Measurements from ENCODE around the gene KRT79. TPM values are rescaled to one million over a fixed set of nuclear protein-coding genes. Genes with fewer than 3 reads are reported as not detected.

KRT79 gene
- total RNA-seq, 6 donors from 2014 or later, result 0.30 to 8.9 (median 1.3) TPM; not detected in 2

DNA sequence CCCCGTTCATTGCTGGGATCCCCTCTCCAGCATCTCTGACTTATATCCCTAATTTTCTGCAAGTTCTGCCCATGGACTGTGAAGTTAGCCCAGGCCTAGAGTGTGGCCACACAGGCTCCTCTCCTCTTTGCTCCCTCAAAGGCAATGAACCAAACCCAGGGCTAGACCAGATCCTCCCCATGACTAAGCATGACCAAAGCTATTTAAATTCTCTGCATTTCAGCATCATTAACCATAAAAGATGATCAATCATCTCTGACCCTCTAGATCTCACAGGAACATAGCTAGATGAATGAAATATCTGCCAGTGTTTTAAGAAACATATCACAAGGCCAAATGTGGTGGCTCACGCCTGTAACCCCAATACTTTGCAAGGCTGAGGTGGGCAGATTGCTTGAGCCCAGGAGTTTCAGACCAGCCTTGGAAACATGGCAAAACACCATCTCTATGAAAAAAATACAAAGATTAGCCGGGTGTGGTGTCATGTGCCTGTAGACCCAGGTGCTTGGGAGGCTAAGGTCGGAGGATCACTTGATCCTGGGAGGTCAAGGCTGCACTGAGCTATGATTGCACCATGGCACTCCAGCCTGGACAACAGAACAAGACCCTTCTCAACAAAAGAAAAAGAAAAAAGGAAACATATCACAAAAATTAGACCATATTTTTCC, 36.0 kb downstream of the KRT79 start:
- H3K4me1 ChIP-seq, result peaks cover 6 to 21% (median 16%) of the 10 kb centered on the region in 4 donors
- H3K4me3 ChIP-seq, result no peak overlapping the region
- H3K36me3 ChIP-seq, result no peaks in the 10 kb centered on the region
- TF ChIP-seq EP300 (IDR thresholded peaks at IDR 0.05) (no peak), POLR2A (IDR thresholded peaks at IDR 0.05) (no peak), POLR2AphosphoS5 (IDR thresholded peaks at IDR 0.05) (no peak)
- TF ChIP-seq, protein P1, sequence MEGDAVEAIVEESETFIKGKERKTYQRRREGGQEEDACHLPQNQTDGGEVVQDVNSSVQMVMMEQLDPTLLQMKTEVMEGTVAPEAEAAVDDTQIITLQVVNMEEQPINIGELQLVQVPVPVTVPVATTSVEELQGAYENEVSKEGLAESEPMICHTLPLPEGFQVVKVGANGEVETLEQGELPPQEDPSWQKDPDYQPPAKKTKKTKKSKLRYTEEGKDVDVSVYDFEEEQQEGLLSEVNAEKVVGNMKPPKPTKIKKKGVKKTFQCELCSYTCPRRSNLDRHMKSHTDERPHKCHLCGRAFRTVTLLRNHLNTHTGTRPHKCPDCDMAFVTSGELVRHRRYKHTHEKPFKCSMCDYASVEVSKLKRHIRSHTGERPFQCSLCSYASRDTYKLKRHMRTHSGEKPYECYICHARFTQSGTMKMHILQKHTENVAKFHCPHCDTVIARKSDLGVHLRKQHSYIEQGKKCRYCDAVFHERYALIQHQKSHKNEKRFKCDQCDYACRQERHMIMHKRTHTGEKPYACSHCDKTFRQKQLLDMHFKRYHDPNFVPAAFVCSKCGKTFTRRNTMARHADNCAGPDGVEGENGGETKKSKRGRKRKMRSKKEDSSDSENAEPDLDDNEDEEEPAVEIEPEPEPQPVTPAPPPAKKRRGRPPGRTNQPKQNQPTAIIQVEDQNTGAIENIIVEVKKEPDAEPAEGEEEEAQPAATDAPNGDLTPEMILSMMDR (IDR thresholded peaks at IDR 0.05), result no peak
- ATAC-seq (ENCODE audit: low FRiP score in 2 of 2) (no peak), DNase-seq (no peak)
- no peaks in the 10 kb centered on the region for H3K27me3 ChIP-seq
- H3K27ac ChIP-seq, result no peak overlapping the region
- no peaks in the 10 kb centered on the region for H3K9me3 ChIP-seq
- WGBS, 2 donors, result 90 to 91% methylated on average over 4 of the region's 4 CpGs

DNA sequence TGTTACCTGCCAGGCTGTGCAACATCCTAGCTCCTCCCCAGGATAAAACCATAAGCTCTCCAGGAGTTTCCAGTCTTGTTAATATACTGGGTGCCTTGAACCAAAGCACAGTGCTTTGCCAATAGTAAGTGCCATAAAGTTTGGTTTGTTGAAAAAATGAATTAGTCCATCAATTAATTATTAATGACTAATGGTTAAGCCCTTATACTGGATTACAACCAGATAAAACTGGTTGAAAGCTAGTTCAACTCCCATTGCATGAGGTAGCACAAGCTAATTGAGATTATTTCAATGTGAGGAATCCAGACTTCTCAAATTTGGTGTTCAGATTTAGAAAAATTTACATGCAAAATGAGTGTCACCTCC, 36.6 kb downstream of the KRT79 start:
- Histone ChIP-seq H3K4me3 (no peak overlapping the region), H3K36me3 (no peaks in the 10 kb centered on the region), H3K27ac (no peak overlapping the region), H3K27me3 (no peaks in the 10 kb centered on the region), H3K4me1 (peaks cover 6 to 21% (median 16%) of the 10 kb centered on the region in 4 donors), H3K9me3 (no peaks in the 10 kb centered on the region)
- TF ChIP-seq POLR2AphosphoS5 (IDR thresholded peaks at IDR 0.05) (no peak), POLR2A (IDR thresholded peaks at IDR 0.05) (no peak), EP300 (IDR thresholded peaks at IDR 0.05) (no peak)
- TF ChIP-seq, protein P1 (IDR thresholded peaks at IDR 0.05), result no peak
- DNase-seq (no peak), ATAC-seq (ENCODE audit: low FRiP score in 2 of 2) (no peak)

DNA sequence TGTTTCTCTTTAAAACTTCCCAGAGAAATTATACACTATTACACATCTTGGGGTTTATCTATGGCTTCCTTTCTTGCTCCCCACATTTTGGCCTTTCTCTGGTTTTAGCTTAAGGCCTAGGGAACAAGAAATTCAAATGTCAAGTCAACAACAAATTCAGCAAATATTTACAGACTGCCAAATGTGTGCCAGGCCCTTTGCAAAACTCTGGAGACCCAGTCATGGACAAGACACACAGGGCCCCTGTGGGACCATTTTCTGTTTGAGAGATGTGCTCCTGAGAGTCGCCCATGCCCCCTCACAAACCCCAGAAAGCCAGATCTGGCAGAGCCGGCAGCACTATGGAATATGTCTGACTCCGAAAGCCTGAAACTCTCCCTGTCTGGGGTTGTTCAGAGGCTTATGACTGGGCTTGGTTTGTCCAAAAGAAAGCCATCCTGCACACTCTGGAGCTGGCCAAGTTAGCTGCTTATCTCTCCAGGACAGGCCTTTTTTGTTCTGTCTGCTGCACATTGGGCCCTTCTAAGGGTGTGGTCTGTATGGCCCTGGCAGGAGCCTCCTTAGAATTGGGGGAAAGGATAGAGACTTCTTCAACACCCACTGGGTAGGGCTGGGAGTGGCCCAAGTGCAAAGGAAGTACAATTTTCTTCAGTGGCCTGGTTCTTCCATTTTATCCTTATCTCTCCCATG, 37.1 kb downstream of the KRT79 start:
- no peak for TF ChIP-seq POLR2AphosphoS5 (IDR thresholded peaks at IDR 0.05)
- no peak for TF ChIP-seq EP300 (IDR thresholded peaks at IDR 0.05)
- TF ChIP-seq, protein P1 (IDR thresholded peaks at IDR 0.05), result no peak
- TF ChIP-seq POLR2A (IDR thresholded peaks at IDR 0.05), result no peak
- Histone ChIP-seq H3K4me1 (peaks cover 6 to 21% (median 16%) of the 10 kb centered on the region in 4 donors), H3K27me3 (no peaks in the 10 kb centered on the region), H3K4me3 (no peak overlapping the region), H3K27ac (no peak overlapping the region), H3K9me3 (no peaks in the 10 kb centered on the region), H3K36me3 (no peaks in the 10 kb centered on the region)
- WGBS, 2 donors, result 86 to 92% methylated on average over 3 of the region's 3 CpGs
- DNase-seq (no peak), ATAC-seq (ENCODE audit: low FRiP score in 2 of 2) (no peak)

DNA sequence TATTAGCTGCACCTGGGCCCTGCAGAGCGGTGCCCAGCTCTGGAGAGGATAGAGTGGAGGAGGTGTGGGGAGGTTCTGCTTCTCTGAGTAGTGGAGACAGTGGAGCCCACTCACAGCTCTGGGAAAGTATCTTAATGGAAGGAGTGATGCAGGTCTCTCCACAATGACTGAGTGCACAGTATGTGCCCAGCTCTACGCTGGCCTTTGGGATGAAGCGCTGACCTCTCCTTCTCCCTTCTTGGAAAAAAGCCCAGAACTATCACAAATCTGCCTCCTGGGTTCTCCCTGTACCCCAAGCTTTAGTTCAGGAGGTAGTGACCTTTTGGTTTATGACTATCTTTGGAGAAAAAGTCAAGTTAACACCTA, 37.7 kb downstream of the KRT79 start:
- H3K4me1 ChIP-seq, result peaks cover 6 to 19% (median 16%) of the 10 kb centered on the region in 4 donors
- ATAC-seq (ENCODE audit: low FRiP score in 2 of 2) (no peak), DNase-seq (no peak)
- no peak overlapping the region for H3K27ac ChIP-seq
- WGBS, 2 donors, result 95 to 100% methylated on average over 2 to 3 of the region's 3 CpGs
- H3K4me3 ChIP-seq, result no peak overlapping the region
- peaks cover 0 to 3% (median 0%) of the 10 kb centered on the region in 4 donors for H3K27me3 ChIP-seq
- H3K36me3 ChIP-seq, result no peaks in the 10 kb centered on the region
- H3K9me3 ChIP-seq, result no peaks in the 10 kb centered on the region
- TF ChIP-seq POLR2A (IDR thresholded peaks at IDR 0.05) (no peak), POLR2AphosphoS5 (IDR thresholded peaks at IDR 0.05) (no peak), EP300 (IDR thresholded peaks at IDR 0.05) (no peak)
- TF ChIP-seq, protein P1 (IDR thresholded peaks at IDR 0.05), result no peak
